Measurements from ENCODE around the gene CEBPZ. TPM values are rescaled to one million over a fixed set of nuclear protein-coding genes. Genes with fewer than 3 reads are reported as not detected.

Gene CEBPZ
- total RNA-seq, 4 donors from 2014 or later = 29.5 to 34.9 (median 32.1) TPM

- Histone ChIP-seq H3K27me3 (no peaks in the 10 kb centered on the region), H3K4me3 (no peak overlapping the region), H3K4me1 (no peaks in the 10 kb centered on the region), H3K27ac (no peak overlapping the region), H3K36me3 (peaks cover 85% of the 10 kb centered on the region), H3K9me3 (no peaks in the 10 kb centered on the region)
- WGBS = 85% methylated on average over 4 of the region's 4 CpGs
- DNase-seq (ENCODE audit: low spot score in 2 of 2) = no peak
- TF ChIP-seq POLR2A (IDR thresholded peaks at IDR 0.05) (no peak), POLR2AphosphoS5 (IDR thresholded peaks at IDR 0.05) (no peak), CTCF (IDR thresholded peaks at IDR 0.05) (no peak), EP300 (IDR thresholded peaks at IDR 0.05) (no peak)
Observed at GRCh38 chr2:37268111-37268510, 36.7 kb upstream of the CEBPZ start.

GRCh38 chr2:37267685-37268084 lies 36.3 kb upstream of the CEBPZ start:
- TF ChIP-seq EP300 (IDR thresholded peaks at IDR 0.05) (no peak), POLR2A (IDR thresholded peaks at IDR 0.05) (no peak), CTCF (IDR thresholded peaks at IDR 0.05) (no peak), POLR2AphosphoS5 (IDR thresholded peaks at IDR 0.05) (no peak)
- no peak for DNase-seq (ENCODE audit: low spot score in 2 of 2)
- Histone ChIP-seq H3K27me3 (no peaks in the 10 kb centered on the region), H3K27ac (no peak overlapping the region), H3K4me3 (no peak overlapping the region), H3K4me1 (no peaks in the 10 kb centered on the region), H3K9me3 (no peaks in the 10 kb centered on the region), H3K36me3 (peaks cover 81% of the 10 kb centered on the region)

- WGBS = 76% methylated on average over 2 of the region's 2 CpGs
- no peak for TF ChIP-seq POLR2A (IDR thresholded peaks at IDR 0.05)
- no peak for TF ChIP-seq POLR2AphosphoS5 (IDR thresholded peaks at IDR 0.05)
- TF ChIP-seq CTCF (IDR thresholded peaks at IDR 0.05) = no peak
- no peak for TF ChIP-seq EP300 (IDR thresholded peaks at IDR 0.05)
- no peak overlapping the region for H3K4me3 ChIP-seq
Observed at GRCh38 chr2:37263839-37264238, 32.4 kb upstream of the CEBPZ start.

GRCh38 chr2:37262522-37262921 lies 31.1 kb upstream of the CEBPZ start:
- Histone ChIP-seq H3K27me3 (no peaks in the 10 kb centered on the region), H3K36me3 (peaks cover 68% of the 10 kb centered on the region), H3K4me3 (no peak overlapping the region), H3K9me3 (no peaks in the 10 kb centered on the region), H3K27ac (no peak overlapping the region), H3K4me1 (no peaks in the 10 kb centered on the region)
- WGBS = 86% methylated on average over 2 of the region's 2 CpGs
- no peak for TF ChIP-seq POLR2AphosphoS5 (IDR thresholded peaks at IDR 0.05)
- no peak for TF ChIP-seq CTCF (IDR thresholded peaks at IDR 0.05)
- no peak for TF ChIP-seq EP300 (IDR thresholded peaks at IDR 0.05)
- no peak for TF ChIP-seq POLR2A (IDR thresholded peaks at IDR 0.05)
- no peak for DNase-seq (ENCODE audit: low spot score in 2 of 2)

More at GRCh38 chr2:37263839-37264238, 32.4 kb upstream of the CEBPZ start:
- DNase-seq (ENCODE audit: low spot score in 2 of 2) = no peak
- Histone ChIP-seq H3K27ac (no peak overlapping the region), H3K4me1 (no peaks in the 10 kb centered on the region), H3K9me3 (no peaks in the 10 kb centered on the region), H3K36me3 (peaks cover 71% of the 10 kb centered on the region), H3K27me3 (no peaks in the 10 kb centered on the region)

- Histone ChIP-seq H3K27me3 (no peaks in the 10 kb centered on the region), H3K27ac (no peak overlapping the region), H3K9me3 (no peaks in the 10 kb centered on the region), H3K4me1 (no peaks in the 10 kb centered on the region), H3K4me3 (no peak overlapping the region), H3K36me3 (peaks cover 87% of the 10 kb centered on the region)
- no peak for TF ChIP-seq CTCF (IDR thresholded peaks at IDR 0.05)
- TF ChIP-seq POLR2AphosphoS5 (IDR thresholded peaks at IDR 0.05) = no peak
- TF ChIP-seq EP300 (IDR thresholded peaks at IDR 0.05) = no peak
- TF ChIP-seq POLR2A (IDR thresholded peaks at IDR 0.05) = no peak
- WGBS = 80% methylated on average over 5 of the region's 5 CpGs
- DNase-seq (ENCODE audit: low spot score in 2 of 2) = no peak
Observed at GRCh38 chr2:37250869-37251740, 19.7 kb upstream of the CEBPZ start.

Data from suprapubic skin (tissue), 4 donors.